Activated CD4-positive, alpha-beta T cell treated with anti-CD3 and anti-CD28 coated beads for 36 hours (primary cell): ENCODE measurements around the gene COL21A1. TPM values are rescaled to one million over a fixed set of nuclear protein-coding genes. Genes with fewer than 3 reads are reported as not detected.

Experiments used
- ATAC-seq: fragments of 200-7000 bp; cut with Tn5 transposase; one replicate; pipeline ENCODE4 v1.10.0; 2021; ENCODE audit warnings: mild to moderate bottlenecking, moderate library complexity
- CTCF ChIA-PET: fragments of 350-600 bp; sonication (Branson Sonifier 250); formaldehyde crosslinking; loops from one replicate; lab custom pipeline; 2021; ENCODE audit warnings: antibody characterized with exemption; lab: Charles Lee
- POLR2A ChIA-PET: fragments of 350-600 bp; sonication (Branson Sonifier 250); formaldehyde crosslinking; loops from one replicate; lab custom pipeline; 2021; ENCODE audit warnings: antibody characterized with exemption, inconsistent platforms; lab: Charles Lee
- DNase-seq: peaks from one replicate; pipeline ENCODE4 v3.0.0-alpha.2; 2020
- H3K27ac Mint-ChIP-seq: one replicate; pipeline ENCODE4 v1.8.0; 2021; ENCODE audit warnings: mixed read lengths
- H3K27me3 Mint-ChIP-seq: one replicate; pipeline ENCODE4 v1.8.0; 2021; ENCODE audit warnings: mixed read lengths
- H3K36me3 Mint-ChIP-seq: one replicate; pipeline ENCODE4 v1.8.0; 2021; ENCODE audit warnings: low read depth, mixed read lengths
- H3K4me1 Mint-ChIP-seq: one replicate; pipeline ENCODE4 v1.8.0; 2021; ENCODE audit warnings: mixed read lengths
- H3K4me3 Mint-ChIP-seq: one replicate; pipeline ENCODE4 v1.8.0; 2021; ENCODE audit warnings: mild to moderate bottlenecking, moderate library complexity, mixed read lengths
- H3K9me3 Mint-ChIP-seq: one replicate; pipeline ENCODE4 v1.8.0; 2021; ENCODE audit warnings: low read depth, mixed read lengths
- intact Hi-C, 2 experiments: fragments of 100-400 bp; cut with DNase I in 1 of 2; cut with micrococcal nuclease in 1 of 2; formaldehyde crosslinking; loops; one replicate each; pipeline versions ENCODE4 v1.14.2 to v1.15.1; 2022 to 2024; cut with DNase I, micrococcal nuclease
- total RNA-seq, 2 experiments: library from RNA; stranded (reverse); gene quantifications; one replicate each; pipeline ENCODE4 v1.2.3, GENCODE V29; 2021

Gene COL21A1
- total RNA-seq, 2 experiments from 2014 or later: not detected

GRCh38 chr6:56172144-56172543 is 75.2 kb downstream of the COL21A1 start:
- Mint-ChIP-seq H3K4me1 (no peaks in the 10 kb centered on the region), H3K27me3 (no peaks in the 10 kb centered on the region), H3K27ac (no peak overlapping the region), H3K4me3 (no peak overlapping the region), H3K36me3 (no peaks in the 10 kb centered on the region), H3K9me3 (peaks cover 23% of the 10 kb centered on the region)
- CTCF ChIA-PET: no interaction called here
- DNase-seq: no peak
- POLR2A ChIA-PET: no interaction called here
- intact Hi-C loops: no loop called here
- ATAC-seq: no peak

DNA sequence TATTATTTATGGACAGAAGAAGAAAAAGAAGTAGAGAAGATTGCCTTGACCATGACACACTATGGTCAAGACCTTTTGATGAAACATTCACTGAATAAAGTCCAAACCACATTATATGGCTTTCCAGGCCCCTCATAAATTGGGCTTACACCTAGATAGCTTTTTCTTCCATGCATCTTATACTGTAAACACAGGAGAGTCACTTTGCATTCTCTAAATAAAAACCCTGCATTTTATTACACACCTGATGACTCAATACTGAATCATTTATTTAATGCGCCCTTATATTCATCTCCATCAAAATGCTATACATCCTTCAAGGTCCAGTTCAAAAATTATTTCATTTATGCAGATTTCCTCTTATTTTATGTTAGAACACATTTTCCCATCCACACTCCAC is 78.0 kb downstream of the COL21A1 start:
- no peak for DNase-seq
- intact Hi-C loops: no loop called here
- no peaks in the 10 kb centered on the region for H3K27me3 Mint-ChIP-seq
- H3K4me1 Mint-ChIP-seq: no peaks in the 10 kb centered on the region
- H3K27ac Mint-ChIP-seq: no peak overlapping the region
- CTCF ChIA-PET: no interaction called here
- no peaks in the 10 kb centered on the region for H3K36me3 Mint-ChIP-seq
- POLR2A ChIA-PET: no interaction called here
- H3K4me3 Mint-ChIP-seq: no peak overlapping the region
- peaks cover 18% of the 10 kb centered on the region for H3K9me3 Mint-ChIP-seq
- no peak for ATAC-seq

DNA sequence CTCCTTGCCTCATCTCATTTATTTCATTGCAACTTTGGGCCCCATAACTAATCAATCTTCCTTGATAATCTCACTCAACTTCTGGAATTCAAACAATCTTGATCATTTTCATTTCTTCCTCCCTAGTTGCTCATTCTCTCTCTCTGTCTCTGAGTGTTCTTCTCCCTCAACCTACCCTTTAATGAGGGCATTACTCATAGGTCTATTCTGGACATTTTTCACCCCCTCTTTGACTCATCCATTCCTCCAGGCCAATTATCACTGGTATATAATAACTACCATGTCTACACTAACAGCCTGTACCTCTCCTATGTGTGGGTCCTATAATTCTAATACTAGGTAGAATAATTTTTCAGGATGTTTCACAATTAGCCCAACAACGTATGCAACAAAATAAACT is 78.8 kb downstream of the COL21A1 start:
- POLR2A ChIA-PET: no interaction called here
- Mint-ChIP-seq H3K4me1 (no peaks in the 10 kb centered on the region), H3K27me3 (no peaks in the 10 kb centered on the region)

GRCh38 chr6:56162081-56162480 is 85.3 kb downstream of the COL21A1 start:
- ChIA-PET POLR2A (no interaction called here), CTCF (no interaction called here)
- Mint-ChIP-seq H3K9me3 (peaks cover 5% of the 10 kb centered on the region), H3K27me3 (no peaks in the 10 kb centered on the region), H3K4me3 (no peak overlapping the region), H3K36me3 (no peaks in the 10 kb centered on the region), H3K27ac (no peak overlapping the region), H3K4me1 (no peaks in the 10 kb centered on the region)
- intact Hi-C loops: no loop called here
- no peak for DNase-seq
- ATAC-seq: no peak

More for the DNA sequence above, 78.8 kb downstream of the COL21A1 start:
- intact Hi-C loops: no loop called here
- Mint-ChIP-seq H3K4me3 (no peak overlapping the region), H3K36me3 (no peaks in the 10 kb centered on the region), H3K27ac (no peak overlapping the region), H3K9me3 (peaks cover 15% of the 10 kb centered on the region)
- ATAC-seq (no peak), DNase-seq (no peak)
- CTCF ChIA-PET: no interaction called here

GRCh38 chr6:56160489-56160888 is 86.9 kb downstream of the COL21A1 start:
- CTCF ChIA-PET: no interaction called here

DNA sequence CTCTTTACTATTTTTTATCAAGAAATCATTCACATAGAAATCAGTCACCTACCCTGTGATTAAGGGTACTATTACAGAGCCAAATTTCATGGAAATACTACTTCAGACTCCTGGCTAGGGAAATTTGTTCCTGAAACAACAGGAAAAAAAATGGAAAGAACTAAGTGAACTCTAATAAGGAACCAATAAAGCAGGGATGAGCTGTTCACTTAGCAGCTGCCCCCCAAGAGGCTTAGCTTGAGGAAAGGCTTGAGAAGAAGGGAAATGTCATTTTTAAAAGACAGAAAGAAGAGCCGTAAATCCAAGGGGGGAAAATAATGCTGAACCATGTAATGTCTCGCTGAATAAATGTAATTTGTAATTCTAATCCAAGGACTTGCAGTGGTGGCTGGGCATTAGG is 88.8 kb downstream of the COL21A1 start:
- DNase-seq: no peak
- Mint-ChIP-seq H3K4me1 (no peaks in the 10 kb centered on the region), H3K4me3 (no peak overlapping the region), H3K36me3 (no peaks in the 10 kb centered on the region), H3K27me3 (no peaks in the 10 kb centered on the region), H3K9me3 (peaks cover 14% of the 10 kb centered on the region), H3K27ac (no peak overlapping the region)
- intact Hi-C loops: no loop called here
- ATAC-seq: no peak
- ChIA-PET POLR2A (interaction anchor here (0.6 kb wide), 1 partner anchor 464 kb away, joined by 3 read pairs; no protein-coding TSS in a partner anchor), CTCF (no interaction called here)

More at GRCh38 chr6:56160489-56160888, 86.9 kb downstream of the COL21A1 start:
- ATAC-seq: no peak
- Mint-ChIP-seq H3K4me3 (no peak overlapping the region), H3K27me3 (no peaks in the 10 kb centered on the region), H3K9me3 (peaks cover 5% of the 10 kb centered on the region), H3K36me3 (no peaks in the 10 kb centered on the region), H3K27ac (no peak overlapping the region), H3K4me1 (no peaks in the 10 kb centered on the region)
- intact Hi-C loops: no loop called here
- DNase-seq: no peak
- POLR2A ChIA-PET: no interaction called here

DNA sequence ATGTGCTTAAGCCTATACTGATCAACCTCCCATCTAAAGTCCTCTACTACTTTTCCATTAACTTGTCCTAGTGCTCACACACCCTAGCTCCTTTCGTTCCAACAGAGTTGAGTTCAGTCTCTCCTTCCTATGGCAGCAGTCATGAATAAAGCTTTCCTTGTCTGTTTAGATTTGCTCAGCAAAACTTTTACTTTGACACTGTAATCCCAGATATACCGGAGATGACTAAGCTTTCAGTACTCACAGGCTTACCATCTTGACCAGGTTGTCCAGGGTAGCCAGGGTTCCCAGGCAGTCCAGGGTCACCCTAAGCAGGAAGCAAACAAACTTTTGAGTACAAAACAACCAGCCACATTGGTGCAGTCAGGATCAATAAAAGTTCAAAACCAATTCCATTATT is 90.7 kb downstream of the COL21A1 start:
- intact Hi-C loops: no loop called here
- H3K27ac Mint-ChIP-seq: no peak overlapping the region
- no peak overlapping the region for H3K4me3 Mint-ChIP-seq
- DNase-seq (no peak), ATAC-seq (no peak)
- POLR2A ChIA-PET: no interaction called here
- H3K27me3 Mint-ChIP-seq: no peaks in the 10 kb centered on the region
- H3K36me3 Mint-ChIP-seq: no peaks in the 10 kb centered on the region
- peaks cover 15% of the 10 kb centered on the region for H3K9me3 Mint-ChIP-seq
- CTCF ChIA-PET: interaction anchor here (0.6 to 0.8 kb wide), 2 partner anchors 10 to 139 kb away, joined by 3 read pairs; no protein-coding TSS in a partner anchor
- no peaks in the 10 kb centered on the region for H3K4me1 Mint-ChIP-seq

DNA sequence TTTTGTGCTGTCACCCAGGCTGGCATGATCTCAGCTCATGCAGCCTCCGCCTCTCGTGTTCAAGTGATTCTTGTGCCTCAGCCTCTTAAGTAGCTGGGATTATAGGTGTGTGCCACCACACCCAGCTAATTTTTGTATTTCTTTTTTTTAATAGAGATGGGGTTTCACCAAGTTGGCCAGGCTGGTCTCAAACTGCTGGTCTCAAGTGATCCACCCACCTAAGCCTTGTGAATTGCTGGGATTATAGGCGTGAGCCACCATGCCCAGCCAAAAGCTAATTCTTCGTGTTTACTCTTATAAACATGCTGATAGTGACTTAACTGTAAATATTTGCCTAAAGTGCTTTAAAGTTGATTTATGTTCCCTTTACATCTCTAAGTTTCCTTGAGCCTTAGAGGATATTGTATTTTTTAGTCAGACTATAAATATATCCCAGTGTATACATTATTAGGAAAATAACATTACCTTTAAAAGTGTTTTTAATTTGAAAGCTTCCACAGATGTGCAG is 91.7 kb downstream of the COL21A1 start:
- intact Hi-C loops: no loop called here
- no peak for ATAC-seq

GRCh38 chr6:56154076-56154475 is 93.3 kb downstream of the COL21A1 start:
- H3K27ac Mint-ChIP-seq: no peak overlapping the region

More for the DNA sequence above, 91.7 kb downstream of the COL21A1 start:
- no peaks in the 10 kb centered on the region for H3K4me1 Mint-ChIP-seq
- H3K27me3 Mint-ChIP-seq: no peaks in the 10 kb centered on the region
- no peak overlapping the region for H3K27ac Mint-ChIP-seq
- POLR2A ChIA-PET: no interaction called here
- DNase-seq: no peak
- H3K36me3 Mint-ChIP-seq: no peaks in the 10 kb centered on the region
- H3K4me3 Mint-ChIP-seq: no peak overlapping the region
- peaks cover 12% of the 10 kb centered on the region for H3K9me3 Mint-ChIP-seq
- CTCF ChIA-PET: interaction anchor here (0.8 kb wide), 1 partner anchor 138 kb away, joined by 3 read pairs; no protein-coding TSS in a partner anchor

GRCh38 chr6:56152611-56153010 is 94.8 kb downstream of the COL21A1 start:
- no peak overlapping the region for H3K27ac Mint-ChIP-seq
- H3K27me3 Mint-ChIP-seq: no peaks in the 10 kb centered on the region
- ChIA-PET CTCF (interaction anchor here (0.7 kb wide), 1 partner anchor 302 kb away, joined by 4 read pairs; no protein-coding TSS in a partner anchor), POLR2A (no interaction called here)
- ATAC-seq (no peak), DNase-seq (no peak)
- peaks cover 14% of the 10 kb centered on the region for H3K9me3 Mint-ChIP-seq
- no peaks in the 10 kb centered on the region for H3K4me1 Mint-ChIP-seq
- no peak overlapping the region for H3K4me3 Mint-ChIP-seq
- no peaks in the 10 kb centered on the region for H3K36me3 Mint-ChIP-seq
- intact Hi-C loops: no loop called here

More at GRCh38 chr6:56154076-56154475, 93.3 kb downstream of the COL21A1 start:
- Mint-ChIP-seq H3K4me3 (no peak overlapping the region), H3K27me3 (no peaks in the 10 kb centered on the region), H3K9me3 (peaks cover 14% of the 10 kb centered on the region), H3K4me1 (no peaks in the 10 kb centered on the region), H3K36me3 (no peaks in the 10 kb centered on the region)
- CTCF ChIA-PET: no interaction called here
- DNase-seq: no peak
- no peak for ATAC-seq
- intact Hi-C loops: no loop called here
- POLR2A ChIA-PET: no interaction called here

- CTCF ChIA-PET: no interaction called here
- no peak for ATAC-seq
- intact Hi-C loops: no loop called here
- H3K27ac Mint-ChIP-seq: no peak overlapping the region
- H3K36me3 Mint-ChIP-seq: no peaks in the 10 kb centered on the region
- peaks cover 14% of the 10 kb centered on the region for H3K9me3 Mint-ChIP-seq
- H3K4me1 Mint-ChIP-seq: no peaks in the 10 kb centered on the region
- POLR2A ChIA-PET: no interaction called here
- no peaks in the 10 kb centered on the region for H3K27me3 Mint-ChIP-seq
- H3K4me3 Mint-ChIP-seq: no peak overlapping the region
- no peak for DNase-seq
Observed at GRCh38 chr6:56151609-56152224, 95.7 kb downstream of the COL21A1 start.

DNA sequence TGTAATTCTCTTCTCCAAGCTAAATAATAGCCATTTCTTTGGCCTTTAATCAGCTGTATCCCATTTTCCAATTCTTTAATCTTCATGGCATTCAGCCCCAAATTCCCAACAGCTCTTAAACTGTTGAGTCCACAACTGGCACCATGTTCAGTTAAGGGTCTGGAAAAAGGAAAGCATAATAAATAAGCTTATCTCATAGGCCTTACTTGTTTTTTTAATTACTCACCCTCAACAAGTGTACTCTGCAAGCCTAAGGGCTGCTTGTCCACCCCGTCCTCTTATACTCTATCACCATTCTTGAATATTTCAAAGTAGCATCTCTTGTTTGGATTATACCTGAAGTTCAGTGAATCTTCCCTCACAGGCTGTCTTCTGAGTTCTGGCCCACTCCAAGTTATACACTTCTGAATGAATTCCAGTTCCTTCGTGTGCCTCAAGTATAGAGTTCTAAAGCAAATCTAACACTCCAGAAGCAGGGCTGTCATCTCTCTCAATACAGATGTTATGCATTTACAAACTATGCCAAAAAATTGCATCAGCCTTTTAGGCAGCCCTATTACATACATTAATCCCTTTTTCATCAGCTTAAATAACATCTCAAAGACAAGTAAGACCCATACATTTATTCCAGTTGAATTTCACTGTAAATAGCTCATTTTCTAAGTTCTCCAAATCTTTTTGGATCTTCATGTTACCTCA is 98.7 kb downstream of the COL21A1 start:
- no peak for ATAC-seq
- H3K27ac Mint-ChIP-seq: no peak overlapping the region
- intact Hi-C loops: no loop called here
- ChIA-PET CTCF (interaction anchor here (0.6 to 0.9 kb wide), 2 partner anchors 22 to 956 kb away, joined by 3 to 4 read pairs; no protein-coding TSS in a partner anchor), POLR2A (no interaction called here)
- H3K4me1 Mint-ChIP-seq: no peaks in the 10 kb centered on the region
- no peak overlapping the region for H3K4me3 Mint-ChIP-seq
- no peaks in the 10 kb centered on the region for H3K27me3 Mint-ChIP-seq
- peaks cover 11% of the 10 kb centered on the region for H3K9me3 Mint-ChIP-seq
- no peak for DNase-seq
- no peaks in the 10 kb centered on the region for H3K36me3 Mint-ChIP-seq
